Fibroblast of lung (primary cell): Measurements from ENCODE around the gene TERT.

Experiments used
- CTCF ChIP-seq, 2 donors: IDR thresholded peaks in 1 of 2; conservative IDR thresholded peaks in 1 of 2; 1 replicate in 1 of 2; 2 replicates in 1 of 2; pipeline ENCODE4 v1.5.1; 2011 to 2012; ENCODE audit warnings: low read length in 2 of 2, control low read depth in 1 of 2, inconsistent platforms in 1 of 2, low read depth in 1 of 2, mild to moderate bottlenecking in 1 of 2
- EZH2 ChIP-seq: IDR thresholded peaks from 2 replicates; pipeline ENCODE4 v1.5.1; 2012; ENCODE audit warnings: low read length, control low read depth, mild to moderate bottlenecking; ENCODE audit errors: missing control alignments

- TF ChIP-seq CTCF (conservative IDR thresholded peaks at IDR 0.05 in 1 of 2, IDR thresholded peaks at IDR 0.05 in 1 of 2; ENCODE audit: low read depth in 1 of 2, low read length in 2 of 2): no peak
- TF ChIP-seq EZH2: no peak
Observed at GRCh38 chr5:1324719-1325190, 29.9 kb upstream of the TERT start.
